Osteoblast (primary cell): ENCODE results near the gene TIAM2. TPM values are rescaled to one million over a fixed set of nuclear protein-coding genes. Genes with fewer than 3 reads are reported as not detected.
A peak's percentile ranks its signal among the peaks of the same experiment; 100 is the strongest.

Experiments
- DNase-seq: peaks from one replicate; pipeline ENCODE4 v3.0.0; 2011; ENCODE audit warnings: low spot score, mixed read lengths; ENCODE audit not compliant: insufficient read length; ENCODE audit errors: missing footprints
- H2AFZ ChIP-seq: 2 replicates; pipeline ENCODE4 v1.6.0; 2011; ENCODE audit warnings: mild to moderate bottlenecking, low read length
- H3K27ac ChIP-seq: 2 replicates; pipeline ENCODE4 v1.5.1; 2011; ENCODE audit warnings: mild to moderate bottlenecking, low read depth, low read length, moderate library complexity
- H3K27me3 ChIP-seq: 2 replicates; pipeline ENCODE4 v1.6.0; 2012; ENCODE audit warnings: mild to moderate bottlenecking, control low read depth, inconsistent platforms, low read length, moderate library complexity; ENCODE audit not compliant: insufficient read depth
- H3K36me3 ChIP-seq: 2 replicates; pipeline ENCODE4 v1.5.1; 2011; ENCODE audit warnings: mild to moderate bottlenecking, low read length, control low read depth, moderate library complexity; ENCODE audit not compliant: insufficient read depth
- H3K4me1 ChIP-seq: 2 replicates; pipeline ENCODE4 v1.5.1; 2011; ENCODE audit warnings: mild to moderate bottlenecking, low read length, control low read depth, moderate library complexity; ENCODE audit not compliant: insufficient read depth
- H3K4me2 ChIP-seq: 2 replicates; pipeline ENCODE4 v1.6.0; 2011; ENCODE audit warnings: mild to moderate bottlenecking, low read length; ENCODE audit not compliant: insufficient read depth
- H3K4me3 ChIP-seq: fragments of 200-600 bp; sonication (generic); 3 replicates; pipeline ENCODE4 v1.5.1; 2012; ENCODE audit warnings: mild to moderate bottlenecking, low read length, inconsistent platforms; ENCODE audit not compliant: insufficient read depth
- H3K79me2 ChIP-seq: 2 replicates; pipeline ENCODE4 v1.6.0; 2012; ENCODE audit warnings: mild to moderate bottlenecking, low read length, control low read depth, inconsistent platforms; ENCODE audit not compliant: insufficient read depth
- H3K9me3 ChIP-seq: 2 replicates; pipeline ENCODE4 v1.5.1; 2011; ENCODE audit warnings: low read depth, low read length, control low read depth
- H4K20me1 ChIP-seq: 2 replicates; pipeline ENCODE4 v1.6.0; 2012; ENCODE audit warnings: mild to moderate bottlenecking, low read length, control low read depth; ENCODE audit not compliant: insufficient read depth
- total RNA-seq: library from RNA; depleted of rRNA; stranded (reverse); fragments of >200 nt; gene quantifications from 2 replicates; pipeline ENCODE4 v1.2.3, GENCODE V29; 2012
- TF ChIP-seq, protein P1 (sequence below): IDR thresholded peaks from 2 replicates; pipeline ENCODE4 v1.5.1; 2011; ENCODE audit warnings: mild to moderate bottlenecking, low read depth, low read length, moderate library complexity; ENCODE audit errors: extremely low read depth

TIAM2 gene
- total RNA-seq, 1 donor: 31.8 TPM

DNA sequence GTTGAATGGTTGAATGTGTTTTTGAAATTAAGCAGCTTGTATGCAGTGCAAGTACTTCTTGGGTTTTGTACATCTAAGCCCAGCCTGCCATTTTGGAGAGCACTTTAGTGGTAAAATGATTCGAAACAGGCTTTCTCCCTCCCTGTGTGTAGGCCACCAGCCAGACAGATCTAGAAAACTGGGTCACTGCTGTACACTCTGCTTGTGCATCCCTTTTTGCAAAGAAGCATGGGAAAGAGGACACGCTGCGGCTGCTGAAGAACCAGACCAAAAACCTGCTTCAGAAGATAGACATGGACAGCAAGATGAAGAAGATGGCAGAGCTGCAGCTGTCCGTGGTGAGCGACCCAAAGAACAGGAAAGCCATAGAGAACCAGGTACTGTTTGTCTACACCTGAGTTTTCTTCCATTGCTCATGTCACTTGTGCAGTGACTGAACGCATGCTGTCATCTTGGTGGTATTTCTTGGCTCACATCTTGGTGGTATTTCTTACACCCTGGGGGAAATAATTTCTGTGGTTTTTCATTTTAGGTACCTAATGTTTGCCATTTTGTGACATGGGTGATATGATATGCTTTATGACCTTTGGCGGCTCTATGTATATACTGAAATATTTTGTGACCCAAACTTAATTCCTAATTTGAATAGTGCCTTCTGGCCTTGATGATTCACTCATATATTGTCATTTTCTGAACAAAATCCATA, 153.0 kb downstream of the TIAM2 start:
- Histone ChIP-seq H3K36me3 (peaks cover 25% of the 10 kb centered on the region), H3K27me3 (no peaks in the 10 kb centered on the region), H2AFZ (no peak overlapping the region), H3K27ac (no peak overlapping the region), H3K4me3 (no peak overlapping the region), H3K79me2 (peaks cover 29% of the 10 kb centered on the region), H3K4me1 (peaks cover 16% of the 10 kb centered on the region), H3K4me2 (no peak overlapping the region), H4K20me1 (no peaks in the 10 kb centered on the region), H3K9me3 (no peaks in the 10 kb centered on the region)
- DNase-seq: peak; percentile 17
- TF ChIP-seq, protein P1, sequence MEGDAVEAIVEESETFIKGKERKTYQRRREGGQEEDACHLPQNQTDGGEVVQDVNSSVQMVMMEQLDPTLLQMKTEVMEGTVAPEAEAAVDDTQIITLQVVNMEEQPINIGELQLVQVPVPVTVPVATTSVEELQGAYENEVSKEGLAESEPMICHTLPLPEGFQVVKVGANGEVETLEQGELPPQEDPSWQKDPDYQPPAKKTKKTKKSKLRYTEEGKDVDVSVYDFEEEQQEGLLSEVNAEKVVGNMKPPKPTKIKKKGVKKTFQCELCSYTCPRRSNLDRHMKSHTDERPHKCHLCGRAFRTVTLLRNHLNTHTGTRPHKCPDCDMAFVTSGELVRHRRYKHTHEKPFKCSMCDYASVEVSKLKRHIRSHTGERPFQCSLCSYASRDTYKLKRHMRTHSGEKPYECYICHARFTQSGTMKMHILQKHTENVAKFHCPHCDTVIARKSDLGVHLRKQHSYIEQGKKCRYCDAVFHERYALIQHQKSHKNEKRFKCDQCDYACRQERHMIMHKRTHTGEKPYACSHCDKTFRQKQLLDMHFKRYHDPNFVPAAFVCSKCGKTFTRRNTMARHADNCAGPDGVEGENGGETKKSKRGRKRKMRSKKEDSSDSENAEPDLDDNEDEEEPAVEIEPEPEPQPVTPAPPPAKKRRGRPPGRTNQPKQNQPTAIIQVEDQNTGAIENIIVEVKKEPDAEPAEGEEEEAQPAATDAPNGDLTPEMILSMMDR: no peak

DNA sequence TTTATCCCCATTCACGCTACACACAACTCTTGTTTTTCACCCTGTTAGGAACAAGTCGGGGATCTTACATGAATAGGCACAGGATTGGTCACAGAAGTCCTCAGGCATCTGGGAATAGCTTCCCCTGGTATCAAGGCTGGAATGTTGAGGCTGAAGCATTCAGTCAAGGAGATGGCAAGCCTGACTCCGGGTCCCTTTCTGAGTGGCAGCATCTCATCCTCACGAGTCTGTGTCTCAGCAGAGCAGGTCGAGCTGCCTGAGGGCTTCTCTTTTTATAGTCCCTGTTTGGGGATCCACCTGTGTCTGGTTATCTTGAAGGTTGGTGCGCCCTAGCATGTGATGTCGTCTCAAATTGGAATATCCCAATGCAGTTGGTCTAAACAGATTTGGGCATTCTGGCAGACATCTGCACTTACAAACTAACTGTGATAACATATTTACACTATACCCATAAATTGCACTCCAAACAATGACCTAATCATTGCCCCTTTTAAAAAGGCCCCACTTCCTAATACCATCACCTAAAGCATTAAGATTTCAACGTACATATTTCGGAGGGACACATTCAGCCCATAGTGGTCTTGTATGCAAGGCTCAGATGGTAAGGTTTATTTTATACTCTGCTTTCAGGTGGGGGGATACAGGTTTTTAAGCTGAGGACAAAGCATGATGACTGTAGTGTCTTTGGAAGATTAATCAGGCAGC, 156.0 kb downstream of the TIAM2 start:
- TF ChIP-seq, protein P1: no peak
- Histone ChIP-seq H3K9me3 (no peaks in the 10 kb centered on the region), H3K27me3 (no peaks in the 10 kb centered on the region), H3K27ac (no peak overlapping the region), H3K36me3 (peaks cover 11% of the 10 kb centered on the region), H4K20me1 (no peaks in the 10 kb centered on the region), H3K79me2 (peaks cover 5% of the 10 kb centered on the region), H3K4me3 (no peak overlapping the region), H2AFZ (no peak overlapping the region), H3K4me2 (no peak overlapping the region), H3K4me1 (peaks cover 27% of the 10 kb centered on the region)
- no peak for DNase-seq

DNA sequence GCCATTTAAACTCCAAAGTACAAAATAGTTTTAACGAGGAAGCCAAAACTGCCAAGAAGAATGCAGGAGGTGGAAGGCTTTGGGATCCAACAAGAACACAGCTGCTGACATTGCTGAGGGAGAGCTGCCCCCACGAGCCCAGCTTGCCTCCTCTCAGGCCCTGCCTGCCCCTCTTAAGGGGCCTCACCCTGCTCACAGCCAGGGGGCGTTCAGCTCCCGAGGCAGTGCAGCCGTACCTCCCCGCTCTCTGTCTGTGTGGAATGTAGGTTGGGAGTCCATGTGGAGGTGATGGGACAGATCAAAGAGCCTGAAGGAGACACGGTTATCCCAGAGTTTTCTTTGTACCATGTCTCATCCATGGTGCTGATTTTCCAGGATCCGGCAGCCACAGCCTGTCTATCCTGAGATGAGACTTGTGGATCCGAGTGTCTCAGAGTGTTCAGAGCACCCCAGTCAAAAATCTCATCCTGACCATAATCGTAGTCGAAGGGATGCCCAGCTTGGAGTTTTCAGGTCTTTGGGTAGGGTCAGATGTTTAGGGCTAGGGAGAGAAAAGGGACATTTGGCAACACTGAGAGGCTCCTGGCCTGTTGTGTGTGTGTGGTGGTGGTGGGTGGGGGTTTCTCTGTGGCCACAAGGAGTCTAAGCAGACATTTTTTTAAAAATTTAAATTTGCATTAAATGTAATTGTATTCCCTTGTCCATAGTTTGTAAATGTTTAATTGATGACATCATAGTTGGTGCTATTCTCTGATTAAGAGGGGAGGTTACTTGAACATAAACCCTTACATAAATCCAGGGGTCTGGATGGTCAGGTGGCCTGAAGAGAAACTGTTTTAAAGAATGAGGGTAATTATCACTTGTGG, 157.3 kb downstream of the TIAM2 start:
- Histone ChIP-seq H3K79me2 (peaks cover 10% of the 10 kb centered on the region), H3K36me3 (peaks cover 11% of the 10 kb centered on the region), H4K20me1 (no peaks in the 10 kb centered on the region), H3K4me1 (peaks cover 27% of the 10 kb centered on the region), H3K4me2 (no peak overlapping the region), H3K27me3 (no peaks in the 10 kb centered on the region), H3K4me3 (no peak overlapping the region), H2AFZ (no peak overlapping the region), H3K9me3 (no peaks in the 10 kb centered on the region), H3K27ac (no peak overlapping the region)
- DNase-seq: peak; percentile 14
- TF ChIP-seq, protein P1: peak; percentile 13
